GM23338 (cell line): ENCODE data around the gene USP6NL. TPM values are rescaled to one million over a fixed set of nuclear protein-coding genes. Genes with fewer than 3 reads are reported as not detected.

Experiments
- ATAC-seq: fragments of 200-7000 bp; cut with Tn5 transposase; 3 replicates; pipeline ENCODE4 v1.9.1; 2020
- DNase-seq: peaks from one replicate; pipeline ENCODE4 v3.0.0-alpha.2; 2015; ENCODE audit warnings: low spot score
- H2AFZ ChIP-seq: fragments of 200-600 bp; sonication (generic); 2 replicates; pipeline ENCODE4 v1.8.0; 2016; ENCODE audit warnings: antibody characterized with exemption, mild to moderate bottlenecking, moderate library complexity
- H3F3A ChIP-seq: fragments of 200-600 bp; sonication (generic); replicated peaks from 2 replicates; pipeline ENCODE4 v1.8.0; 2017; ENCODE audit warnings: antibody characterized with exemption, mixed run types, low read depth
- H3K27ac ChIP-seq: fragments of 200-600 bp; sonication (generic); 2 replicates; pipeline ENCODE4 v1.6.1; 2016; ENCODE audit warnings: low read depth
- H3K27me3 ChIP-seq: fragments of 200-600 bp; sonication (generic); 2 replicates; pipeline ENCODE4 v1.8.0; 2016; ENCODE audit warnings: mild to moderate bottlenecking, mixed run types, moderate library complexity; ENCODE audit not compliant: insufficient read depth
- H3K36me3 ChIP-seq: fragments of 200-600 bp; sonication (generic); 2 replicates; pipeline ENCODE4 v1.8.0; 2016; ENCODE audit warnings: mild to moderate bottlenecking; ENCODE audit not compliant: insufficient read depth
- H3K4me1 ChIP-seq: fragments of 200-600 bp; sonication (generic); 2 replicates; pipeline ENCODE4 v1.8.0; 2016; ENCODE audit warnings: mild to moderate bottlenecking, moderate library complexity; ENCODE audit not compliant: insufficient read depth
- H3K4me2 ChIP-seq: fragments of 200-600 bp; sonication (generic); 2 replicates; pipeline ENCODE4 v1.7.1; 2017; ENCODE audit warnings: mixed run types
- H3K4me3 ChIP-seq: fragments of 200-600 bp; sonication (generic); 2 replicates; pipeline ENCODE4 v1.6.1; 2016; ENCODE audit warnings: mixed run types
- H3K79me2 ChIP-seq: fragments of 200-600 bp; sonication (generic); replicated peaks from 2 replicates; pipeline ENCODE4 v1.8.0; 2017; ENCODE audit warnings: mild to moderate bottlenecking; ENCODE audit not compliant: insufficient read depth
- H3K9me2 ChIP-seq: fragments of 200-600 bp; sonication (generic); 2 replicates; pipeline ENCODE4 v1.8.0; 2017; ENCODE audit not compliant: insufficient read depth
- H4K20me1 ChIP-seq: fragments of 200-600 bp; sonication (generic); replicated peaks from 2 replicates; pipeline ENCODE4 v1.8.0; 2017; ENCODE audit warnings: mild to moderate bottlenecking; ENCODE audit not compliant: insufficient read depth
- H3K27ac Mint-ChIP-seq: 2 replicates; pipeline ENCODE4 v1.8.0; 2020; ENCODE audit warnings: inconsistent platforms, mild to moderate bottlenecking, moderate library complexity, mixed read lengths
- H3K27me3 Mint-ChIP-seq: 3 replicates; pipeline ENCODE4 v1.8.0; 2022; ENCODE audit warnings: low read depth, mild to moderate bottlenecking, moderate library complexity, mixed read lengths, inconsistent platforms; ENCODE audit not compliant: insufficient read depth, poor library complexity
- H3K36me3 Mint-ChIP-seq: 3 replicates; pipeline ENCODE4 v1.8.0; 2021; ENCODE audit warnings: low read depth, mild to moderate bottlenecking, inconsistent platforms, moderate library complexity, mixed read lengths
- H3K4me1 Mint-ChIP-seq: 3 replicates; pipeline ENCODE4 v1.8.0; 2020; ENCODE audit warnings: mild to moderate bottlenecking, inconsistent platforms, mixed read lengths
- H3K4me3 Mint-ChIP-seq: 3 replicates; pipeline ENCODE4 v1.8.0; 2021; ENCODE audit warnings: moderate library complexity, mild to moderate bottlenecking, inconsistent platforms, mixed read lengths
- H3K9me3 Mint-ChIP-seq: 3 replicates; pipeline ENCODE4 v1.8.0; 2020; ENCODE audit warnings: moderate library complexity, mild to moderate bottlenecking, inconsistent platforms, mixed read lengths
- CREB1 ChIP-seq: fragments of 250-450 bp; sonication (Bioruptor Pico); IDR thresholded peaks from 2 replicates; pipeline ENCODE4 v1.5.0; 2020; ENCODE audit warnings: low read depth, mild to moderate bottlenecking, moderate library complexity
- CTCF ChIP-seq, 2 experiments: fragments of 200-600 bp in 1 of 2; sonication (generic) in 1 of 2; conservative IDR thresholded peaks; 2 replicates each; pipeline versions ENCODE4 v1.5.1 to v1.6.1; 2016 to 2017; ENCODE audit warnings: antibody characterized with exemption in 2 of 2, low read depth in 2 of 2, mild to moderate bottlenecking in 2 of 2, moderate library complexity in 1 of 2
- ETS1 ChIP-seq: IDR thresholded peaks from 2 replicates; pipeline ENCODE4 v1.6.1; 2016; ENCODE audit warnings: antibody characterized with exemption
- EZH2 ChIP-seq: fragments of 200-600 bp; sonication (generic); IDR thresholded peaks from one replicate; pipeline ENCODE4 v1.8.0; 2017; ENCODE audit warnings: antibody characterized with exemption, mild to moderate bottlenecking, low read depth; ENCODE audit not compliant: unreplicated experiment
- EZH2phosphoT487 ChIP-seq: fragments of 200-600 bp; sonication (generic); IDR thresholded peaks from one replicate; pipeline ENCODE4 v1.8.1; 2018; ENCODE audit warnings: antibody characterized with exemption; ENCODE audit not compliant: unreplicated experiment
- JUNB ChIP-seq: IDR thresholded peaks from one replicate; pipeline ENCODE4 v1.6.1; 2016; ENCODE audit warnings: antibody characterized with exemption; ENCODE audit not compliant: unreplicated experiment
- NANOG ChIP-seq: IDR thresholded peaks from 2 replicates; pipeline ENCODE4 v1.6.1; 2016; ENCODE audit warnings: antibody characterized with exemption, borderline replicate concordance
- POLR2AphosphoS5 ChIP-seq: IDR thresholded peaks from 2 replicates; pipeline ENCODE4 v1.6.1; 2016; ENCODE audit warnings: antibody characterized with exemption, low read depth
- REST ChIP-seq: IDR thresholded peaks from one replicate; pipeline ENCODE4 v1.6.1; 2018; ENCODE audit warnings: antibody characterized with exemption; ENCODE audit not compliant: unreplicated experiment
- STAT1 ChIP-seq: IDR thresholded peaks from one replicate; pipeline ENCODE4 v1.6.1; 2016; ENCODE audit warnings: antibody characterized with exemption; ENCODE audit not compliant: unreplicated experiment
- ZNF114 ChIP-seq: fragments of 250-450 bp; sonication (Bioruptor Pico); IDR thresholded peaks from 2 replicates; pipeline ENCODE4 v1.5.0; 2020; ENCODE audit warnings: mild to moderate bottlenecking, moderate library complexity
- ZNF331 ChIP-seq: fragments of 250-450 bp; sonication (Bioruptor Pico); IDR thresholded peaks from 2 replicates; pipeline ENCODE4 v1.5.0; 2020; ENCODE audit warnings: low read depth, mild to moderate bottlenecking, moderate library complexity
- polyA plus RNA-seq: library from polyadenylated mRNA; unstranded; fragments of >200 nt; fragmentation: Nextera tagmentation; extraction: Ambion mirVana; gene quantifications from 2 replicates; pipeline ENCODE4 v1.2.1, GENCODE V29; 2016
- total RNA-seq: library from RNA; depleted of rRNA; stranded (reverse); fragments of >200 nt; shearing (Covaris generic); gene quantifications from 2 replicates; pipeline ENCODE4 v1.2.3, GENCODE V29; 2014
- TF ChIP-seq, protein P1 (sequence below): fragments of 250-450 bp; sonication (Bioruptor Pico); IDR thresholded peaks from 2 replicates; pipeline ENCODE4 v1.5.0; 2020; ENCODE audit warnings: mild to moderate bottlenecking, moderate library complexity

USP6NL gene
- total and polyA plus RNA-seq, 2 experiments from 2014 or later: 8.1 to 29.7 TPM

DNA sequence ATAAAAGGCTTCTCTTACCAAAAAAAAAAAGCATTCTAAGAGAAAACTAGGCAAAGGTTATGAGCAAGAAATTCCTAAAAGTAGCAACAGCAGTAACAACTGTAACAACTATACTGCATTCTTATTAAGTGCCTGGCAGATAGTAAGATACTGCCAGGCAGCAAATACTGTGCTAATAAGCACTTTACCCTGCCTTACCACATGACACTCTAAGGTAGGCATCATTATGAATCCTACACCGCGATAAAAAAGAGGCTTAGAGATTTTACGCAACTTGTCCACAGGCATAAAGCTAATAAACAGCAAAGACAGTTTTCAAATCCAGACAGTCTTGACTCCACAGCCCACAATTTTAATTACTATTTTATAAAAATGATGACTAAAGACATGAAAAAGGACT is 83.2 kb downstream of the USP6NL start:
- H3K27ac Mint-ChIP-seq: no peak overlapping the region; the same call in 1 of the 2 replicates
- H2AFZ ChIP-seq: no peak overlapping the region

More for the DNA sequence above, 83.2 kb downstream of the USP6NL start:
- Histone ChIP-seq H3K27me3 (no peaks in the 10 kb centered on the region), H3K4me3 (no peak overlapping the region), H3K27ac (no peak overlapping the region), H3K4me2 (no peak overlapping the region), H3K36me3 (no peaks in the 10 kb centered on the region; the same call in 1 of the 2 replicates), H4K20me1 (no peaks in the 10 kb centered on the region), H3F3A (no peaks in the 10 kb centered on the region), H3K79me2 (peaks cover 59% of the 10 kb centered on the region), H3K4me1 (peaks cover 19% of the 10 kb centered on the region), H3K9me2 (no peaks in the 10 kb centered on the region)
- peaks cover 5% of the 10 kb centered on the region; the same call in 2 of the 3 replicates for H3K36me3 Mint-ChIP-seq
- DNase-seq (no peak), ATAC-seq (no peak)
- H3K4me3 Mint-ChIP-seq: no peak overlapping the region
- no peaks in the 10 kb centered on the region for H3K9me3 Mint-ChIP-seq
- H3K4me1 Mint-ChIP-seq: peaks cover 14% of the 10 kb centered on the region
- no peak for TF ChIP-seq POLR2AphosphoS5
- TF ChIP-seq, protein P1, sequence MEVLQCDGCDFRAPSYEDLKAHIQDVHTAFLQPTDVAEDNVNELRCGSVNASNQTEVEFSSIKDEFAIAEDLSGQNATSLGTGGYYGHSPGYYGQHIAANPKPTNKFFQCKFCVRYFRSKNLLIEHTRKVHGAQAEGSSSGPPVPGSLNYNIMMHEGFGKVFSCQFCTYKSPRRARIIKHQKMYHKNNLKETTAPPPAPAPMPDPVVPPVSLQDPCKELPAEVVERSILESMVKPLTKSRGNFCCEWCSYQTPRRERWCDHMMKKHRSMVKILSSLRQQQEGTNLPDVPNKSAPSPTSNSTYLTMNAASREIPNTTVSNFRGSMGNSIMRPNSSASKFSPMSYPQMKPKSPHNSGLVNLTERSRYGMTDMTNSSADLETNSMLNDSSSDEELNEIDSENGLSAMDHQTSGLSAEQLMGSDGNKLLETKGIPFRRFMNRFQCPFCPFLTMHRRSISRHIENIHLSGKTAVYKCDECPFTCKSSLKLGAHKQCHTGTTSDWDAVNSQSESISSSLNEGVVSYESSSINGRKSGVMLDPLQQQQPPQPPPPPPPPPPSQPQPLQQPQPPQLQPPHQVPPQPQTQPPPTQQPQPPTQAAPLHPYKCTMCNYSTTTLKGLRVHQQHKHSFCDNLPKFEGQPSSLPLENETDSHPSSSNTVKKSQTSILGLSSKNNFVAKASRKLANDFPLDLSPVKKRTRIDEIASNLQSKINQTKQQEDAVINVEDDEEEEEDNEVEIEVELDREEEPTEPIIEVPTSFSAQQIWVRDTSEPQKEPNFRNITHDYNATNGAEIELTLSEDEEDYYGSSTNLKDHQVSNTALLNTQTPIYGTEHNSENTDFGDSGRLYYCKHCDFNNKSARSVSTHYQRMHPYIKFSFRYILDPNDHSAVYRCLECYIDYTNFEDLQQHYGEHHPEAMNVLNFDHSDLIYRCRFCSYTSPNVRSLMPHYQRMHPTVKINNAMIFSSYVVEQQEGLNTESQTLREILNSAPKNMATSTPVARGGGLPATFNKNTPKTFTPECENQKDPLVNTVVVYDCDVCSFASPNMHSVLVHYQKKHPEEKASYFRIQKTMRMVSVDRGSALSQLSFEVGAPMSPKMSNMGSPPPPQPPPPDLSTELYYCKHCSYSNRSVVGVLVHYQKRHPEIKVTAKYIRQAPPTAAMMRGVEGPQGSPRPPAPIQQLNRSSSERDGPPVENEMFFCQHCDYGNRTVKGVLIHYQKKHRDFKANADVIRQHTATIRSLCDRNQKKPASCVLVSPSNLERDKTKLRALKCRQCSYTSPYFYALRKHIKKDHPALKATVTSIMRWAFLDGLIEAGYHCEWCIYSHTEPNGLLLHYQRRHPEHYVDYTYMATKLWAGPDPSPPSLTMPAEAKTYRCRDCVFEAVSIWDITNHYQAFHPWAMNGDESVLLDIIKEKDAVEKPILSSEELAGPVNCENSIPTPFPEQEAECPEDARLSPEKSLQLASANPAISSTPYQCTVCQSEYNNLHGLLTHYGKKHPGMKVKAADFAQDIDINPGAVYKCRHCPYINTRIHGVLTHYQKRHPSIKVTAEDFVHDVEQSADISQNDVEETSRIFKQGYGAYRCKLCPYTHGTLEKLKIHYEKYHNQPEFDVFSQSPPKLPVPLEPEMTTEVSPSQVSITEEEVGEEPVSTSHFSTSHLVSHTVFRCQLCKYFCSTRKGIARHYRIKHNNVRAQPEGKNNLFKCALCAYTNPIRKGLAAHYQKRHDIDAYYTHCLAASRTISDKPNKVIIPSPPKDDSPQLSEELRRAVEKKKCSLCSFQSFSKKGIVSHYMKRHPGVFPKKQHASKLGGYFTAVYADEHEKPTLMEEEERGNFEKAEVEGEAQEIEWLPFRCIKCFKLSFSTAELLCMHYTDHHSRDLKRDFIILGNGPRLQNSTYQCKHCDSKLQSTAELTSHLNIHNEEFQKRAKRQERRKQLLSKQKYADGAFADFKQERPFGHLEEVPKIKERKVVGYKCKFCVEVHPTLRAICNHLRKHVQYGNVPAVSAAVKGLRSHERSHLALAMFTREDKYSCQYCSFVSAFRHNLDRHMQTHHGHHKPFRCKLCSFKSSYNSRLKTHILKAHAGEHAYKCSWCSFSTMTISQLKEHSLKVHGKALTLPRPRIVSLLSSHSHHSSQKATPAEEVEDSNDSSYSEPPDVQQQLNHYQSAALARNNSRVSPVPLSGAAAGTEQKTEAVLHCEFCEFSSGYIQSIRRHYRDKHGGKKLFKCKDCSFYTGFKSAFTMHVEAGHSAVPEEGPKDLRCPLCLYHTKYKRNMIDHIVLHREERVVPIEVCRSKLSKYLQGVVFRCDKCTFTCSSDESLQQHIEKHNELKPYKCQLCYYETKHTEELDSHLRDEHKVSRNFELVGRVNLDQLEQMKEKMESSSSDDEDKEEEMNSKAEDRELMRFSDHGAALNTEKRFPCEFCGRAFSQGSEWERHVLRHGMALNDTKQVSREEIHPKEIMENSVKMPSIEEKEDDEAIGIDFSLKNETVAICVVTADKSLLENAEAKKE (CRISPR knock-in tag): no peak
- TF ChIP-seq ZNF114: no peak
- no peak for TF ChIP-seq STAT1
- TF ChIP-seq CREB1 (CRISPR knock-in tag): no peak
- no peak for TF ChIP-seq ETS1
- no peak for TF ChIP-seq JUNB
- TF ChIP-seq REST: no peak
- no peak for TF ChIP-seq EZH2phosphoT487
- TF ChIP-seq EZH2: no peak
- no peak for TF ChIP-seq NANOG
- TF ChIP-seq CTCF (conservative IDR thresholded peaks at IDR 0.05; ENCODE audit: low read depth in 2 of 2): no peak
- no peak for TF ChIP-seq ZNF331
- H3K27me3 Mint-ChIP-seq: no peaks in the 10 kb centered on the region
